NB4 (cell line): Measurements from ENCODE around the gene ARMH4.

Experiments
- CTCF ChIP-seq: IDR thresholded peaks from one replicate; pipeline ENCODE4 v1.5.1; 2012; ENCODE audit warnings: low read depth, low read length
- MAX ChIP-seq: IDR thresholded peaks from 2 replicates; pipeline ENCODE4 v1.6.1; 2011; ENCODE audit warnings: low read depth, low read length
- MYC ChIP-seq: IDR thresholded peaks from 2 replicates; pipeline ENCODE4 v1.6.1; 2011; ENCODE audit warnings: low read depth, low read length
- POLR2A ChIP-seq: IDR thresholded peaks from 2 replicates; pipeline ENCODE4 v1.6.1; 2011; ENCODE audit warnings: mild to moderate bottlenecking; ENCODE audit not compliant: insufficient read length; ENCODE audit errors: extremely low read depth

- TF ChIP-seq CTCF (no peak), MAX (no peak), POLR2A (no peak), MYC (no peak)
These were observed 48.8 kb upstream of the ARMH4 start for GRCh38 chr14:58200846-58201245.
